ENCODE data around the gene ZSWIM1.
"Not testable (repeated sequence)": the region's sequence is repeated elsewhere in the genome, so short reads cannot be mapped to it uniquely, and the experiment has no call there.

Gene ZSWIM1

GRCh38 chr20:45890985-45891983, 10.3 kb downstream of the ZSWIM1 start, which contains the start of the genes CTSA and NEURL2:
Gene CTSA (plus strand): TSS chr20:45891335. CDS start chr20:45891569, 234 bp downstream.
Gene NEURL2 (minus strand): TSS chr20:45891208. CDS start chr20:45890991, 217 bp downstream.
- no peaks in the 10 kb centered on the region for H3K9me3 Mint-ChIP-seq
- no peaks in the 10 kb centered on the region for H3K27me3 Mint-ChIP-seq
- peak within 1 kb of the TSS; percentile 89 for H3K4me3 Mint-ChIP-seq
- H3K27ac Mint-ChIP-seq = peak within 1 kb of the TSS; percentile 94
- peaks cover 8% of the 10 kb centered on the region for H3K36me3 Mint-ChIP-seq (ENCODE audit: low read depth)
- peaks cover 39% of the 10 kb centered on the region for H3K4me1 Mint-ChIP-seq (ENCODE audit: low read depth)

- peaks cover 13% of the 10 kb centered on the region for H3K36me3 Mint-ChIP-seq (ENCODE audit: low read depth)
- no peaks in the 10 kb centered on the region for H3K27me3 Mint-ChIP-seq
- H3K4me1 Mint-ChIP-seq (ENCODE audit: low read depth) = peaks cover 36% of the 10 kb centered on the region
These were observed 11.2 kb downstream of the ZSWIM1 start for GRCh38 chr20:45892049-45892825.

GRCh38 chr20:45892828-45893500, 11.9 kb downstream of the ZSWIM1 start:
- Mint-ChIP-seq H3K4me1 (ENCODE audit: low read depth) (peaks cover 36% of the 10 kb centered on the region), H3K9me3 (no peaks in the 10 kb centered on the region), H3K27me3 (no peaks in the 10 kb centered on the region), H3K27ac (peak overlapping the region; percentile 79), H3K4me3 (peak overlapping the region; percentile 89), H3K36me3 (ENCODE audit: low read depth) (peaks cover 14% of the 10 kb centered on the region)

More at GRCh38 chr20:45892049-45892825, 11.2 kb downstream of the ZSWIM1 start:
- no peaks in the 10 kb centered on the region for H3K9me3 Mint-ChIP-seq
- H3K27ac Mint-ChIP-seq = peak overlapping the region; percentile 79
- H3K4me3 Mint-ChIP-seq = peak overlapping the region; percentile 89

- Mint-ChIP-seq H3K27me3 (no peaks in the 10 kb centered on the region), H3K4me1 (ENCODE audit: low read depth) (peaks cover 36% of the 10 kb centered on the region), H3K36me3 (ENCODE audit: low read depth) (peaks cover 18% of the 10 kb centered on the region), H3K4me3 (peak overlapping the region; percentile 28), H3K27ac (peak overlapping the region; percentile 5), H3K9me3 (no peaks in the 10 kb centered on the region)
These were observed 12.8 kb downstream of the ZSWIM1 start for GRCh38 chr20:45893831-45894230.

- Mint-ChIP-seq H3K36me3 (ENCODE audit: low read depth) (peaks cover 22% of the 10 kb centered on the region), H3K27me3 (no peaks in the 10 kb centered on the region), H3K4me3 (no peak overlapping the region), H3K27ac (no peak overlapping the region), H3K9me3 (no peaks in the 10 kb centered on the region), H3K4me1 (ENCODE audit: low read depth) (peaks cover 32% of the 10 kb centered on the region)
These were observed 13.8 kb downstream of the ZSWIM1 start for GRCh38 chr20:45894797-45895196.

GRCh38 chr20:45896641-45897161, 15.7 kb downstream of the ZSWIM1 start:
- Mint-ChIP-seq H3K4me1 (ENCODE audit: low read depth) (peaks cover 26% of the 10 kb centered on the region), H3K27ac (no peak overlapping the region)

GRCh38 chr20:45897289-45897688, 16.3 kb downstream of the ZSWIM1 start:
- no peaks in the 10 kb centered on the region for H3K27me3 Mint-ChIP-seq
- H3K4me3 Mint-ChIP-seq = no peak overlapping the region
- H3K36me3 Mint-ChIP-seq (ENCODE audit: low read depth) = peaks cover 22% of the 10 kb centered on the region
- H3K4me1 Mint-ChIP-seq (ENCODE audit: low read depth) = peaks cover 21% of the 10 kb centered on the region
- H3K9me3 Mint-ChIP-seq = no peaks in the 10 kb centered on the region
- H3K27ac Mint-ChIP-seq = no peak overlapping the region

More at GRCh38 chr20:45896641-45897161, 15.7 kb downstream of the ZSWIM1 start:
- Mint-ChIP-seq H3K36me3 (ENCODE audit: low read depth) (peaks cover 22% of the 10 kb centered on the region), H3K9me3 (no peaks in the 10 kb centered on the region), H3K4me3 (no peak overlapping the region), H3K27me3 (no peaks in the 10 kb centered on the region)

- Mint-ChIP-seq H3K27ac (no peak overlapping the region), H3K9me3 (no peaks in the 10 kb centered on the region), H3K36me3 (ENCODE audit: low read depth) (peaks cover 22% of the 10 kb centered on the region), H3K27me3 (no peaks in the 10 kb centered on the region), H3K4me1 (ENCODE audit: low read depth) (peaks cover 17% of the 10 kb centered on the region), H3K4me3 (no peak overlapping the region)
These were observed 16.7 kb downstream of the ZSWIM1 start for GRCh38 chr20:45897692-45898091.

GRCh38 chr20:45898285-45898684, 17.3 kb downstream of the ZSWIM1 start:
- Mint-ChIP-seq H3K9me3 (no peaks in the 10 kb centered on the region), H3K4me3 (no peak overlapping the region), H3K27ac (no peak overlapping the region), H3K27me3 (no peaks in the 10 kb centered on the region), H3K36me3 (ENCODE audit: low read depth) (peaks cover 22% of the 10 kb centered on the region), H3K4me1 (ENCODE audit: low read depth) (peaks cover 11% of the 10 kb centered on the region)

GRCh38 chr20:45899046-45899835, 18.2 kb downstream of the ZSWIM1 start:
- H3K27ac Mint-ChIP-seq = no peak overlapping the region
- no peaks in the 10 kb centered on the region for H3K9me3 Mint-ChIP-seq
- no peaks in the 10 kb centered on the region for H3K27me3 Mint-ChIP-seq
- peaks cover 4% of the 10 kb centered on the region for H3K4me1 Mint-ChIP-seq (ENCODE audit: low read depth)
- no peak overlapping the region for H3K4me3 Mint-ChIP-seq
- H3K36me3 Mint-ChIP-seq (ENCODE audit: low read depth) = peaks cover 15% of the 10 kb centered on the region

GRCh38 chr20:45901332-45901731, 20.3 kb downstream of the ZSWIM1 start:
- not testable (repeated sequence) for H3K27me3 Mint-ChIP-seq; H3K4me3 Mint-ChIP-seq; H3K9me3 Mint-ChIP-seq; H3K27ac Mint-ChIP-seq; H3K4me1 Mint-ChIP-seq (ENCODE audit: low read depth)
- peaks cover 14% of the 10 kb centered on the region for H3K36me3 Mint-ChIP-seq (ENCODE audit: low read depth)

- Mint-ChIP-seq H3K27ac (no peak overlapping the region), H3K36me3 (ENCODE audit: low read depth) (peaks cover 9% of the 10 kb centered on the region), H3K4me3 (no peak overlapping the region), H3K9me3 (no peaks in the 10 kb centered on the region), H3K27me3 (no peaks in the 10 kb centered on the region), H3K4me1 (ENCODE audit: low read depth) (no peaks in the 10 kb centered on the region)
These were observed 21.2 kb downstream of the ZSWIM1 start for GRCh38 chr20:45902199-45902701.

- H3K36me3 Mint-ChIP-seq (ENCODE audit: low read depth) = no peaks in the 10 kb centered on the region
- H3K4me3 Mint-ChIP-seq = no peak overlapping the region
- H3K27me3 Mint-ChIP-seq = no peaks in the 10 kb centered on the region
- H3K4me1 Mint-ChIP-seq (ENCODE audit: low read depth) = peaks cover 2% of the 10 kb centered on the region
- H3K9me3 Mint-ChIP-seq = no peaks in the 10 kb centered on the region
- no peak overlapping the region for H3K27ac Mint-ChIP-seq
These were observed 23.8 kb downstream of the ZSWIM1 start for GRCh38 chr20:45904583-45905504.

Data from stimulated activated naive CD8-positive, alpha-beta T cell treated with anti-CD3 and anti-CD28 coated beads, Interleukin-15, Interleukin-2, amounts not matched to agents 100 ng/mL and 50 ng/mL, for 24 hours (primary cell).